Mucosa of descending colon (tissue), 3 donors: Measurements from ENCODE around the gene LSP1. TPM values are rescaled to one million over a fixed set of nuclear protein-coding genes. Genes with fewer than 3 reads are reported as not detected.

Experiments
- ATAC-seq: fragments of 200-7000 bp; cut with Tn5 transposase; one replicate; pipeline ENCODE4 v1.9.1; 2020; ENCODE audit warnings: mild to moderate bottlenecking, moderate library complexity
- DNase-seq, 3 donors: peaks; one replicate each; pipeline ENCODE4 v3.0.0-alpha.2; 2020
- H3K36me3 ChIP-seq: fragments of 200-600 bp; one replicate; pipeline ENCODE4 v1.8.0; 2021; ENCODE audit warnings: low read depth, mild to moderate bottlenecking
- H3K4me1 ChIP-seq: fragments of 200-600 bp; one replicate; pipeline ENCODE4 v1.8.0; 2021; ENCODE audit warnings: low read depth, mild to moderate bottlenecking
- H3K4me3 ChIP-seq: fragments of 200-600 bp; one replicate; pipeline ENCODE4 v1.8.0; 2021; ENCODE audit warnings: mild to moderate bottlenecking
- H3K9me3 ChIP-seq: fragments of 200-600 bp; one replicate; pipeline ENCODE4 v1.8.0; 2021; ENCODE audit warnings: mild to moderate bottlenecking
- intact Hi-C, 2 donors: fragments of 100-400 bp; cut with DNase I in 1 of 2; cut with micrococcal nuclease in 1 of 2; formaldehyde crosslinking; loops; one replicate each; pipeline versions ENCODE4 v1.11.0 to v1.11.1; 2022; cut with DNase I, micrococcal nuclease
- total RNA-seq, 3 donors: library from RNA; stranded (reverse); fragmentation: NEBNext Ultra II Directional in 2 of 3; extraction: Animal tissue kit (Norgen Biotek cat#: 25700) in 2 of 3; gene quantifications; one replicate each; pipeline versions ENCODE4 v1.2.1 to v1.2.4, GENCODE V29; 2021 to 2023
- TF ChIP-seq, protein P1 (sequence below): fragments of 200-600 bp; IDR thresholded peaks from one replicate; pipeline ENCODE4 v1.8.0; 2022; ENCODE audit warnings: antibody characterized with exemption, mild to moderate bottlenecking
- donor health status: DM: no; HTN: no; CAD: no; lungs with moderate emphysema.
- donor health status: DM: no; HTN: no; CAD: no.
- donor health status: DM: no; HTN: yes; CAD: no.

The LSP1 gene
- total RNA-seq, 3 donors from 2014 or later = 18.5 to 32.2 (median 23.6) TPM

DNA sequence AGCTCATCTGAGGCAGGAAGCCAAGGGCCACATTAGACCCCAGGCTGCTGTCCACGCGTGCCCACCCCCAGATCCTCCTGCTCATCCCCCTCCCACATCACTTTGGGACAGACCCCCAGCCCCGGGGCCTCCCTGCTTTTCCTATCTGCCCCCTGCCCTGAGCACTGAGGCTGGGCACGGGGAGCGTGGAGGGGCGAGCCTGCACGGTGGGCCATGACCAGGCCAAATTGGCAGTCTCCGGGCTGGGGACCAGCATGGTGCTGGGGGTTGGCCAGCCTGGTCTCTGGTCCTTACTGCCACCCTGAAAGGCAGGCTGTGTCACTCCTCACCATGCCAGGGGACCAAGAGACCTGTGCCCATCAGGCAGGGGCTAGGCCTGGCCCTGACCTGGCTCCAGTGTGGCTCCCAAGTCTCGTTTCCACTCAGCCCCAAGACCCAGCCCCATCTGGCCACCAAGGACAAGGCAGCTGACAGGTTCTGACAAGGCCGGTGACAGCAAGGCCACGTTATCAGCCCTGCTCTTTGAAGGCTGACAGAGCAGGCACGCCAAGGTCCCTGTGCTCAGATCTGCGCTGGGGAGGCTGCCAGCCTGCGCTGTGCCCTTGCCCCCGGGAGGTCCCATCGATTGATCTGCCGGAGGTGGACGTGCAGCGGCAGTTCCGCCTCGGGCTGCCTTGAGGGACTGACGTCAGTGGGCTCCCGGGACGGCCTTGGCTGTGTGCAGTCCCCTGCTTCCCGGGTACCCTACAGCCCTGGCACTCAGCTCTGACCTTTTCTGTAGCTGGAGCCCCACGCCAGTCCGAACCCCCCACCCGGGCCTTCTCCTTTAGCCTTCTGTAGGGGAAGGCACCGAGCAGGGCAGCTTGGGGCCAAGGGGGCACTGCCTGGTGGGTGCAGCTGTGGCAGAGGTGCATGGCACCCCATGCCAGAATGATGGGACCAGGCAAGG, 10.5 kb upstream of the LSP1 start:
- Histone ChIP-seq H3K4me3 (no peak overlapping the region), H3K36me3 (no peaks in the 10 kb centered on the region), H3K9me3 (no peaks in the 10 kb centered on the region), H3K4me1 (peaks cover 4% of the 10 kb centered on the region)
- ATAC-seq (no peak), DNase-seq (peak in 2 of 3 donors; percentile 24 to 61)
- TF ChIP-seq, protein P1, sequence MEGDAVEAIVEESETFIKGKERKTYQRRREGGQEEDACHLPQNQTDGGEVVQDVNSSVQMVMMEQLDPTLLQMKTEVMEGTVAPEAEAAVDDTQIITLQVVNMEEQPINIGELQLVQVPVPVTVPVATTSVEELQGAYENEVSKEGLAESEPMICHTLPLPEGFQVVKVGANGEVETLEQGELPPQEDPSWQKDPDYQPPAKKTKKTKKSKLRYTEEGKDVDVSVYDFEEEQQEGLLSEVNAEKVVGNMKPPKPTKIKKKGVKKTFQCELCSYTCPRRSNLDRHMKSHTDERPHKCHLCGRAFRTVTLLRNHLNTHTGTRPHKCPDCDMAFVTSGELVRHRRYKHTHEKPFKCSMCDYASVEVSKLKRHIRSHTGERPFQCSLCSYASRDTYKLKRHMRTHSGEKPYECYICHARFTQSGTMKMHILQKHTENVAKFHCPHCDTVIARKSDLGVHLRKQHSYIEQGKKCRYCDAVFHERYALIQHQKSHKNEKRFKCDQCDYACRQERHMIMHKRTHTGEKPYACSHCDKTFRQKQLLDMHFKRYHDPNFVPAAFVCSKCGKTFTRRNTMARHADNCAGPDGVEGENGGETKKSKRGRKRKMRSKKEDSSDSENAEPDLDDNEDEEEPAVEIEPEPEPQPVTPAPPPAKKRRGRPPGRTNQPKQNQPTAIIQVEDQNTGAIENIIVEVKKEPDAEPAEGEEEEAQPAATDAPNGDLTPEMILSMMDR = no peak
- intact Hi-C loops = no loop called here

DNA sequence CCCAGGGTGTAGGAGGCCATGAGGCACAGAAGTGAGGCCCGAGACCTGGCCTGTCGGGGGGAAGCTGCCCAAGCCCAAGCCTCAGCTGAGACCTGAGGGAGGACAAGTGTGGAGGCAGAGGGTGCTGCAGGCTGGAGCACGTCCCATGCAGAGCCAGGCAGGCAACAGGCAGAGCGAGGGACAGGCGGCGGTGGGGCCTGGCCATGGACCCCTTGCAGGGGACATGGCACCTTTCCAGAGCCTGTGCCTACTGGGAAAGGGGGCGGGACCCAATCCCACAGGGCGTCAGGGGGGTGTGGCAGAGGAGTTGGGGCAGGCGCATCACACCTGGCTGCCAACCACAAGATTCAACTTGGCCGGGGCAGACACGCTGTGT, 9.8 kb upstream of the LSP1 start:
- TF ChIP-seq, protein P1 = no peak
- no peaks in the 10 kb centered on the region for H3K4me1 ChIP-seq
- no peak overlapping the region for H3K4me3 ChIP-seq
- ATAC-seq (no peak), DNase-seq (peak; percentile 6 to 47 (median 23))
- no peaks in the 10 kb centered on the region for H3K36me3 ChIP-seq
- H3K9me3 ChIP-seq = no peaks in the 10 kb centered on the region
- intact Hi-C loops = no loop called here

DNA sequence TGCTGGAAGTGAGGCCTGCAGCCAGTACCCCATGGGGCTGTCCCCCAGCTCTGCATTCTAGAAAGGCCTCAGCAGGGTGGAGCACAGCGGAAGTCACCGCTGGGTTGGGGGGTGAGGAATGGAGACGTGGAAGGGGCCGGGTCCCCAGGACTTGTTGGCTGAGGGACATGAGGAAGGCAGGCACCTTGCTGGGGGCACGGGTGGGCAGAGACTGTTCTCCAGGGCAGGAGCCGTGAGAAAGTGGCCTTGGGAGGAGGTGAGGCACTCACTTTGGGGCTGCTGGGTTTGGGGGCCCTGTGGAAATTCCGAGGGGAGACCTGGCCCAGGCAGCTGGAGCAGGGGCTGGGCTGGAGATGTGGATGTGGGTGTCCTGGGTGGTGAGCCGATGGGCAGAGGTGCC, 9.1 kb upstream of the LSP1 start:
- no peak for DNase-seq
- no peak for ATAC-seq
- no peaks in the 10 kb centered on the region for H3K4me1 ChIP-seq
- H3K36me3 ChIP-seq = no peaks in the 10 kb centered on the region
- H3K9me3 ChIP-seq = no peaks in the 10 kb centered on the region
- intact Hi-C loops = no loop called here
- TF ChIP-seq, protein P1 = no peak
- H3K4me3 ChIP-seq = no peak overlapping the region

DNA sequence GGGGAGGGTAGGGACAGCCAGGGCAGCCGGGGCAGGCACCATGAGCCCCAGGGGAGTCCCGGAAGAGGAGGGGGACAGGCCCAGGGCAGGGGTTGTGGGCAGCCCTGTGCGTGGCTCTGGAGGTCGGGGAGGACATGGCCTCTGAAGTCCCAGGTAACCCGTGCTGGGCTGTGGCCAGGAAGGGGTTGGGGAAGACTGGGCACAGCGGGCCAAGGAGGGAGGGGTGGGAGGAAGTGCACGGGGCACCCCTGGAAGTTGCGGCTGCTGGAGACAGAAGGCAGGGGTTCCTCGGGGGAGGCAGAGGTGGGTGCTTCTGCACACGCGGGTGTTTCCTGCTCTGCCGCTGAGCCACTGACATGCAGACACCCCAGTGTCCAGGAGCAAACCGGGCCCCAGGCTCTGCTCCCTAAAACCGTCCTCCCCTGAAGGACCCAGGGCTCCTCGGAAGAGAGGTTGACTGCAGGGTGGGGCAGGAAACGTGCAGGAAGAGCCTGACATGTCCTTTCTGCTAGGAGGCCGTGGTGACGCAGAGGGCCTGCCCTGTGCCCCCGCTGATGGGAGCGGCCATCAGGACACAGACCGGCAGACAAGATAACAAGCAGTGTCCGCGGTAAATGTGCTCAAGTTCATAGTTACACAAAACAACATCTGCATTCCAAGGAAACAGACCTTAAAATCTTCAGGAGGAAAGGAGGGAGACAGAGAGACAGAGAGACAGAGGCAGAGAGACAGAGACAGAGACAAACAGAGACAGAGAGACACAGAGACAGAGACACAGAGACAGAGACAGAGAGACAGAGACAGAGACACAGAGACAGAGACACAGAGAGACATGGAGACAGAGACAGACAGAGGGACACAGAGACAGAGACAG, 8.4 kb upstream of the LSP1 start:
- TF ChIP-seq, protein P1 = no peak
- H3K4me1 ChIP-seq = no peaks in the 10 kb centered on the region
- DNase-seq = peak; percentile 35 to 85 (median 56)
- ATAC-seq = peak; percentile 78
- no peaks in the 10 kb centered on the region for H3K9me3 ChIP-seq
- no peak overlapping the region for H3K4me3 ChIP-seq
- intact Hi-C loops = no loop called here
- no peaks in the 10 kb centered on the region for H3K36me3 ChIP-seq

DNA sequence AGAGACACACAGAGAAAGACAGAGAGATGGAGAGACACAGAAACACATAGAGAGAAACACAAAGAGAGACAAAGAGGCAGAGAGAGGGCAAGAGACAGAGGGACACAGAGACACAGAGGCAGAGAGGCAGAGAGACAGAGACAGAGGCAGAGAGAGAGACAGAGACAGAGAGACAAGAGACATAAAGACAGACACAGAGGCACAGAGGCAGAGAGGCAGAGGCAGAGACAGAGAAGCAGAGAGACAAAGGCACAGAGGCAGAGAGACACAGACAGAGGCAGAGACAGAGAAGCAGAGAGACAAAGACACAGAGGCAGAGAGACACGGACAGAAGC, 7.8 kb upstream of the LSP1 start:
- TF ChIP-seq, protein P1 = no peak
- Histone ChIP-seq H3K4me1 (no peaks in the 10 kb centered on the region), H3K36me3 (no peaks in the 10 kb centered on the region), H3K4me3 (no peak overlapping the region), H3K9me3 (no peaks in the 10 kb centered on the region)
- intact Hi-C loops = no loop called here
- ATAC-seq = no peak
- no peak for DNase-seq
